HCT116 (cell line): ENCODE data around the gene SPR. TPM values are rescaled to one million over a fixed set of nuclear protein-coding genes. Genes with fewer than 3 reads are reported as not detected.

ENCODE experiments used
- ATAC-seq: fragments of 200-7000 bp; cut with Tn5 transposase; 2 replicates; pipeline ENCODE4 v1.9.1; 2020; ENCODE audit warnings: mild to moderate bottlenecking, moderate library complexity
- BruUV-seq: library from RNA; stranded (reverse); fragments of 400-500 nt; replicated peaks from 2 replicates; lab custom pipeline; 2021; lab: Mats Ljungman, UMichigan
- CTCF ChIA-PET: fragments of 300-600 bp; sonication (Branson Sonifier 250); formaldehyde crosslinking; loops from one replicate; lab custom pipeline; 2021; ENCODE audit warnings: antibody characterized with exemption; lab: Charles Lee
- POLR2A ChIA-PET: fragments of 300-600, 350-600 bp; sonication (Branson Sonifier 250); formaldehyde crosslinking; loops from one replicate; lab custom pipeline; 2021; ENCODE audit warnings: antibody characterized with exemption; lab: Charles Lee
- RAD21 ChIA-PET, 2 experiments: fragments of 300-600 bp; sonication (Branson Sonifier 250); formaldehyde crosslinking; loops; one replicate each; lab custom pipeline; 2023; ENCODE audit warnings: low total read pairs in 2 of 2; ENCODE audit not compliant: uncharacterized antibody in 2 of 2, unreplicated experiment in 2 of 2, low non-redundant PET in 1 of 2; lab: Charles Lee
- DNase-seq: peaks from one replicate; pipeline ENCODE4 v3.0.0-alpha.2; 2010; ENCODE audit warnings: low read depth, low spot score
- H2AFZ ChIP-seq: fragments of 200-600 bp; shearing (Covaris generic), sonication (generic); 2 replicates; pipeline ENCODE4 v1.6.1; 2017; ENCODE audit warnings: low read depth, mixed run types, mixed read lengths, antibody characterized with exemption, low read length; ENCODE audit not compliant: poor library complexity, severe bottlenecking
- H3K27ac ChIP-seq: 2 replicates; pipeline ENCODE4 v1.5.1; 2012; ENCODE audit warnings: low read depth, low read length
- H3K27me3 ChIP-seq: fragments of 200-600 bp; sonication (generic); 2 replicates; pipeline ENCODE4 v1.6.1; 2016; ENCODE audit warnings: mixed run types, low read length, mixed read lengths; ENCODE audit not compliant: insufficient read depth
- H3K36me3 ChIP-seq, 2 experiments: fragments of 200-500 bp in 1 of 2; fragments of 200-600 bp in 1 of 2; sonication (Bioruptor generic) in 1 of 2; sonication (generic) in 1 of 2; 2 replicates each; pipeline versions ENCODE4 v1.5.1 to v1.6.1; 2014 to 2016; ENCODE audit warnings: low read length in 2 of 2, inconsistent platforms in 1 of 2, mixed read lengths in 1 of 2, mixed run types in 1 of 2; ENCODE audit not compliant: insufficient read depth in 2 of 2, control insufficient read depth in 1 of 2
- H3K4me1 ChIP-seq, 2 experiments: fragments of 200-600 bp in 1 of 2; sonication (generic) in 1 of 2; 2 replicates each; pipeline versions ENCODE4 v1.5.1 to v1.6.1; 2012 to 2017; ENCODE audit warnings: low read length in 2 of 2, inconsistent platforms in 1 of 2, mild to moderate bottlenecking in 1 of 2, mixed read lengths in 1 of 2, mixed run types in 1 of 2, moderate library complexity in 1 of 2; ENCODE audit not compliant: insufficient read depth in 2 of 2, control insufficient read depth in 1 of 2
- H3K4me2 ChIP-seq: fragments of 200-600 bp; sonication (generic); 2 replicates; pipeline ENCODE4 v1.6.1; 2017; ENCODE audit warnings: mixed run types, low read length, mixed read lengths
- H3K4me3 ChIP-seq, 2 experiments: fragments of 200-600 bp in 1 of 2; sonication (generic) in 1 of 2; replicated peaks in 1 of 2; 2 replicates each; pipeline ENCODE4 v1.5.1; 2011 to 2016; ENCODE audit warnings: low read length in 2 of 2, control low read depth in 1 of 2, low read depth in 1 of 2, mild to moderate bottlenecking in 1 of 2, mixed read lengths in 1 of 2, mixed run types in 1 of 2
- H3K79me2 ChIP-seq: fragments of 200-600 bp; sonication (generic); 2 replicates; pipeline ENCODE4 v1.6.1; 2017; ENCODE audit warnings: mild to moderate bottlenecking, mixed run types, low read length, moderate library complexity, mixed read lengths; ENCODE audit not compliant: insufficient read depth
- H3K9ac ChIP-seq: fragments of 200-600 bp; sonication (generic); 2 replicates; pipeline ENCODE4 v1.6.1; 2016; ENCODE audit warnings: low read length, mixed read lengths
- H3K9me2 ChIP-seq: fragments of 200-600 bp; sonication (generic), shearing (Covaris generic); 2 replicates; pipeline ENCODE4 v1.6.1; 2017; ENCODE audit warnings: mixed run types, mild to moderate bottlenecking, moderate library complexity; ENCODE audit not compliant: insufficient read depth
- H3K9me3 ChIP-seq, 2 experiments: fragments of 200-500 bp in 1 of 2; fragments of 200-600 bp in 1 of 2; sonication (Bioruptor generic) in 1 of 2; sonication (generic) in 1 of 2; 2 replicates each; pipeline ENCODE4 v1.6.1; 2014 to 2017; ENCODE audit warnings: low read length in 2 of 2, mixed read lengths in 2 of 2, inconsistent platforms in 1 of 2, low read depth in 1 of 2, mild to moderate bottlenecking in 1 of 2, mixed run types in 1 of 2, moderate library complexity in 1 of 2; ENCODE audit not compliant: control insufficient read depth in 1 of 2, insufficient read depth in 1 of 2
- H4K20me1 ChIP-seq: fragments of 200-600 bp; sonication (generic), shearing (Covaris generic); 2 replicates; pipeline ENCODE4 v1.6.1; 2017; ENCODE audit warnings: mixed run types, mild to moderate bottlenecking, moderate library complexity; ENCODE audit not compliant: insufficient read depth
- CTCF ChIP-seq, 3 experiments: fragments of 200-600 bp in 1 of 3; sonication (generic) in 1 of 3; IDR thresholded peaks in 2 of 3; conservative IDR thresholded peaks in 1 of 3; 2 replicates each; pipeline ENCODE4 v1.5.1; 2012 to 2017; ENCODE audit warnings: low read depth in 2 of 3, low read length in 2 of 3, antibody characterized with exemption in 1 of 3, borderline replicate concordance in 1 of 3, control low read depth in 1 of 3, mild to moderate bottlenecking in 1 of 3, mixed read lengths in 1 of 3, mixed run types in 1 of 3, moderate library complexity in 1 of 3; ENCODE audit not compliant: insufficient read depth in 1 of 3
- POLR2A ChIP-seq: IDR thresholded peaks from 2 replicates; pipeline ENCODE4 v1.7.0; 2011; ENCODE audit warnings: borderline replicate concordance; ENCODE audit not compliant: insufficient read depth, insufficient read length; ENCODE audit errors: extremely low read depth
- RAD21 ChIP-seq: IDR thresholded peaks from 2 replicates; pipeline ENCODE4 v1.6.1; 2012; ENCODE audit warnings: low read depth, mild to moderate bottlenecking
- intact Hi-C: fragments of 100-400 bp; cut with micrococcal nuclease; formaldehyde crosslinking; loops from 2 replicates; pipeline ENCODE4 v1.10.0; 2022
- total RNA-seq: library from RNA; stranded (reverse); gene quantifications from one replicate; pipeline ENCODE4 v1.2.1, GENCODE V29; 2021; ENCODE audit not compliant: unreplicated experiment

SPR gene
- total RNA-seq, 1 experiment from 2014 or later: 66.9 TPM

DNA sequence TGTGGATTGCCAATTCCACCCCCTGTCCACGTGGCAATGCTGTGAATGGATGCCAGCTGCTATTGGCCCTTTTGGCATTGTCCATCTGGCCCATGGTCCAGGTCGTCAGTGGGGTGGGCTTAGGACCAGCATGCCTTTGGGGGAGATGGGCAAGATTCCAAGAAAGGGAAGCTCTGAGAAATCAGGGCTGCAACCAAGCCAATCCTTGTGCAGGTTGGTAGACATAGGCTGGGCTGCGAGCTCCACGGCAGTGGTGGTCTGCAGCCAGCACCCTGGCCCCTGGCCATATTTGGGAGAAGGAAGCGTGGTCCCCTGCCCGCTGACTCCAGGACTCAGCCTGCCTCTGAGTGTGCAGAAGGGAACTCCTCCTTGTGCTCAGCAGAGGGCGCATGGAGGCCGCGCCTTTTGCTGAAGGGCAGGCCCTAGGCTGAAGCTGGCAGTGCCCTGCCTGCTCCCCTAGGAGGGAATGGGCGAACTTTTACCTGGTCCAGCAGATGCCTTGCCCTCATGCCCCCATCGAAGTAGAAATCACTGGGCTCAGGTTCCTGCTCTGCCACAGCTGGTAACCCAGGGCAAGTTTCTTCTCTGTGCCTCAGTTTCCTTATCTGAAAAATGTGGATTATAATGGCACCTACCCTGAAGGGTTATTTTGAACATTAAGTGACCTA is 5.4 kb downstream of the SPR start:
- Histone ChIP-seq H3K27ac (no peak overlapping the region), H3K27me3 (no peaks in the 10 kb centered on the region), H3K4me1 (peaks cover 6 to 14% of the 10 kb centered on the region in 2 experiments; a peak in 3 of 4 replicates), H2AFZ (no peak overlapping the region), H3K4me3 (no peak overlapping the region), H3K79me2 (peaks cover 21% of the 10 kb centered on the region; the same call in 1 of the 2 replicates), H3K36me3 (peaks cover 0 to 20% of the 10 kb centered on the region in 2 experiments; a peak in 2 of 4 replicates), H3K9me3 (no peaks in the 10 kb centered on the region), H3K9me2 (no peaks in the 10 kb centered on the region), H3K9ac (no peak overlapping the region), H3K4me2 (no peak overlapping the region), H4K20me1 (peaks cover 4% of the 10 kb centered on the region; the same call in 1 of the 2 replicates)
- TF ChIP-seq RAD21 (peak; percentile 93), POLR2A (no peak), CTCF (IDR thresholded peaks at IDR 0.05 in 2 of 3, conservative IDR thresholded peaks at IDR 0.05 in 1 of 3; ENCODE audit: borderline replicate concordance in 1 of 3, insufficient read depth in 1 of 3, low read depth in 2 of 3, low read length in 2 of 3) (peak; percentile 77 to 93 (median 85))
- ChIA-PET RAD21 (interaction anchor here (1.2 to 2.2 kb wide), 6 partner anchors 42 to 285 kb away, joined by 3 to 11 read pairs (median 7); no protein-coding TSS in a partner anchor), CTCF (interaction anchor here (0.9 to 3.0 kb wide), 16 partner anchors 11 to 320 kb away, joined by 3 to 28 read pairs (median 6); partner anchors contain the start of genes EMX1 and SFXN5), POLR2A (no interaction called here)
- BruUV-seq: no TSS peak
- intact Hi-C loops: loop anchor here (1.0 to 5.0 kb wide), 5 partner anchors 43 to 285 kb away; partner anchors contain the start of gene SFXN5
- no peak for DNase-seq
- ATAC-seq: peak; percentile 88
